Astrocyte of the cerebellum (primary cell): ENCODE results near the gene HCAR3.

ENCODE experiments used
- DNase-seq: peaks from one replicate; pipeline ENCODE4 v3.0.0-alpha.2; 2011; ENCODE audit warnings: low read depth
- H3K4me3 ChIP-seq: 2 replicates; pipeline ENCODE4 v1.5.1; 2011; ENCODE audit warnings: mild to moderate bottlenecking, low read depth, low read length, moderate library complexity
- in situ Hi-C: cut with HindIII; loops from 2 replicates; pipeline ENCODE4 v1.10.0; 2017; ENCODE audit warnings: low sequenced_read_pairs
- TF ChIP-seq, protein P1 (sequence below): IDR thresholded peaks from 2 replicates; pipeline ENCODE4 v1.5.1; 2012; ENCODE audit warnings: low read length, low read depth, moderate library complexity, mild to moderate bottlenecking; ENCODE audit errors: missing control alignments

HCAR3 gene

DNA sequence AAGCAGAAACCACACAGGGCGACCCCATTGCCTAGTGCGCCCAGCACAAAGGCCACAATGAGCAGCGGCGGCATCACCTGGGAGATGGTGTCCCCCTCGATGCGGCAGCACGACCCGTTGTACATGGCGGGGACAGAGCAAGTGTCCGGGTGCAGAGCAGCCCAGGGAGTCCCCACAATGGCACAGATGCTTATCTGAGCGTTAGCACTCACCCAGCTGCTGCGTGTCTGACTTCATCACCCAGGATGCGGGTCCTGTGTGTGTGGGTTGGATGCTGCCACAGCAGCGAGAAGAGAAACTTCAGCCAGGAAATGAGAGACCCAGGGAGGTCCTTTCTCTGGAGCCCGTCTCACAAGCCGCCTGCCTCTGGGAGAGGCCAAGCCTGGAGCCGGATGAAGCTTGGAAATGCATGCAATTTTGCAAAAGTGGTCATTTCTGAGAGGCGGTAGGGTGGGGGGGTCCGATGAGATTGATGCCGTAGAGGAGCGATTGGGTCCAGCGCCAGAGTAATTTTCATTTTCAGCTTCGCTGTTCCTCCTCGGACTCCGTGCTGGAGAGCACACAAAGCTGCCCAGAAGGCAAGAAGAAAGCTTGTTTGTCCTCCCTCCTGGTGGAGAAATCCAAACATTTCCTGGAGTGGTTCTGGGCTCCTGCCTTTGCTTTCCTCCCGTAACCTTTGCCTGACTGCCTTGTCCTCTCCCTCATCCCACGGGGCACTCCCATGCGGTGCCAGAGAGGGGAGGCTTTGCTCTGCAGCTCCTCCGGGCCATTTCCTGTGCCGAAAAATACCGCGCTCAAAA, 13.8 kb upstream of the HCAR3 start, which contains the start of gene HCAR1:
TSS of gene HCAR1 (minus strand) at position 630 of the 800 bp plus-strand sequence. CDS start at position 125, 505 bp downstream.
- H3K4me3 ChIP-seq = no peak within 1 kb of the TSS
- in situ Hi-C loops = no loop called here
- TF ChIP-seq, protein P1, sequence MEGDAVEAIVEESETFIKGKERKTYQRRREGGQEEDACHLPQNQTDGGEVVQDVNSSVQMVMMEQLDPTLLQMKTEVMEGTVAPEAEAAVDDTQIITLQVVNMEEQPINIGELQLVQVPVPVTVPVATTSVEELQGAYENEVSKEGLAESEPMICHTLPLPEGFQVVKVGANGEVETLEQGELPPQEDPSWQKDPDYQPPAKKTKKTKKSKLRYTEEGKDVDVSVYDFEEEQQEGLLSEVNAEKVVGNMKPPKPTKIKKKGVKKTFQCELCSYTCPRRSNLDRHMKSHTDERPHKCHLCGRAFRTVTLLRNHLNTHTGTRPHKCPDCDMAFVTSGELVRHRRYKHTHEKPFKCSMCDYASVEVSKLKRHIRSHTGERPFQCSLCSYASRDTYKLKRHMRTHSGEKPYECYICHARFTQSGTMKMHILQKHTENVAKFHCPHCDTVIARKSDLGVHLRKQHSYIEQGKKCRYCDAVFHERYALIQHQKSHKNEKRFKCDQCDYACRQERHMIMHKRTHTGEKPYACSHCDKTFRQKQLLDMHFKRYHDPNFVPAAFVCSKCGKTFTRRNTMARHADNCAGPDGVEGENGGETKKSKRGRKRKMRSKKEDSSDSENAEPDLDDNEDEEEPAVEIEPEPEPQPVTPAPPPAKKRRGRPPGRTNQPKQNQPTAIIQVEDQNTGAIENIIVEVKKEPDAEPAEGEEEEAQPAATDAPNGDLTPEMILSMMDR = no peak
- no peak for DNase-seq

DNA sequence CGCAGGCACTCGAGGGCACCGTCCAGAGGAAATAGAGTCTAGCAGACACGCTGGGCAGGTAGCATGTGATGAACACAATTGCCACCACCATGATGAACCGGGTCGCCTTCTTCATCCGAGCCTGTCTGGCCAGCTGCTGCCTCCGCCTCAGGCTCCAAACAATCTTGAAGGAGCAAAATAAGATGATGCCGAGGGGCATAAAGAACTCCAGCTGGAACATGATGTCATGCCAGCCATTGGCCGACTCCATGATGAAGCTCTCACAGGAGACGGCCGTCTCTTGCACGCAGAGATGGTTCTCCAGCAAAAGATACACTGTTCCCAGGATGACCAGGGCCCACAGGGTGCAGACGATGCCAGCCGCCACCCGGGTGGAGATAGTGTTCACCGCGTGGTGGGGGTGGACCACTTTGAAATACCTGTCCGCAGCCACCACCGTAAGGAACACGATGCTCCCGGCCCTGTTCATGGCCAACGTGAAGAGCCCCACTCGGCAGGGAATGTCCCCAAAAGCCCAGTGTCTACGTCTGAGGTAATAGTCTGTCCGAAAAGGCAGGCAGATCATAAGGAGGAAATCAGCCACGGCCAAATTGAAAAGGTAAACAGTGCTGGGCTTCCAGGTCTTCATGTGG, 13.1 kb upstream of the HCAR3 start:
- in situ Hi-C loops = no loop called here
- H3K4me3 ChIP-seq = no peak overlapping the region
- DNase-seq = no peak
- TF ChIP-seq, protein P1 = no peak

DNA sequence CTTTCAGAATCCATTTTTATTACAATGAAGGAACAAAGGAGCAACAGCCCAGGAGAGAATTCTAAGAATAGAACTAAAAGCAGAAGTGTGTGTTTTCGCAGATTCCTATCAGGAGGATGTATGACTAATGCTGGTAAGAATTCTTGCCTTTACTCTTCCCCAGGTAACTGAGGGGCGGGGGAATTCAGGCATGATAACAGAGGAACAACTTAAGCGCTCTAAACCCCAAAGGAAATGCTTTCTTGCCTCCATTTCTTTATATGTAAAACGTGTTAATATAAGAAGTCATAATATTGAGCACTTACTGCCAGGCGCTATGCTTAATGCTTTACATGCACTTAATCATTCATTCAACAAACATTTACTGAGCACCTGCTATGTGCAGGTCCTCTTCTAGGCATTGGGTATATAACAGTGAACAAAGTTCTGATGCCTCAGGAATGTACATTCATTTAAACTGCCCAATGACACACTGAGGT, 9.5 kb upstream of the HCAR3 start:
- DNase-seq = no peak
- no peak overlapping the region for H3K4me3 ChIP-seq
- in situ Hi-C loops = no loop called here

DNA sequence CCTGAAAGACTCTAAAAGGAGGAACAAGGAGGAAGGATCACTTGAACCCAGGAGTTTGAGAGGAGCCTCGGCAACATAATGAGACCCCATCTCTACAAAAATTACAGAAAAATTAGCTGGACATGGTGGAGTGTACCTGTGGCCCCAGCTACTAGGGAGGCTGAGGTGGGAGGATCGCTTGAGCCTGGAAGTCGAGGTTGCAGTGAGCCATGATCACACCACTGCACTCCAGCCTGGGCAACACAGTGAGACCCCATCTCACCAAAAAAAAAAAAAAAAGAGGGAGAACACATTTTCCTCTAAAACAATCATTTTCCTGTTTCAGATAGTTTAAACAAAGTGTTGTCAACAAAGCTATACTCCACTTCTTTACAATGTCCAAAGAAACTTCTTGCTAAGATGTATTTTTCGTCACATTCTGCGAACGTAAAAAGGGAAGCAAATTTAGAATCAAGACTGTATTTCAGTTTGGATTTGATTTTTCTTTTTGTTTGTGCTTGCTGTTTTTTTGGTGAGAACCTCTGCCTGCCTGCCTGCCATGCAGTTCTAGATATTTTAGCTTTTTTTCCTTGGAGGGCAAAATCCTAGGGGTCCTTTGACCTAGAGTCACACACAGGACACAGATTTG, 9.0 kb upstream of the HCAR3 start:
- TF ChIP-seq, protein P1 = no peak
- in situ Hi-C loops = no loop called here
- H3K4me3 ChIP-seq = no peak overlapping the region
- no peak for DNase-seq

More for the DNA sequence above, 9.5 kb upstream of the HCAR3 start:
- TF ChIP-seq, protein P1 = no peak

DNA sequence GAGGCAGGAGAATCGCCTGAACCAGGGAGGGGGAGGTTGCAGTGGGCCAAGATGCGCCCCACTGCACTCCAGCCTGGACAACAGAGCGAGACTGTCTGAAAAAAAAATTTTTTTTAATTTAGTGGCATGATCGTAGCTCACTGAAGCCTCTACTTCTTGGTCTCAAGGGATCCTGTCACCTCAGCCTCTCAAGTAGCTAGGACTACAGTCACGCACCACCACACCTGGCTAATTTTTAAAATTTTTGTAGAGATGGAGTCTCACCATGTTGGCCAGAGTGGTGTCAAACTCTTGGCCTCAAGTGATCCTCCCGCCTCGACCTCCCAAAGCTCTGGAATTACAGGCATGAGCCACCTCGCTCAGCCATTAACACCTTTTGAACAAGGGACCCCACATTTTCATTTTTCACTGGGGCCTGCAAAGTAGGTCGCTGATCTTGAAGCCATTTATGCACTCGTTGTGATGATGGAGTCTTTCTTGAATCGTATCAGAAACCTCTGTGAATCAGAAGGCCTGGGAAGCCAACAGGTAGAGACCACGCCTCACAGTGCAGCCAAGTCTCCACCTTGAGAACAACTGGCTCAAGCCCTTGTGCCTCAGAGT, 8.1 kb upstream of the HCAR3 start:
- TF ChIP-seq, protein P1 = no peak
- H3K4me3 ChIP-seq = no peak overlapping the region
- no peak for DNase-seq
- in situ Hi-C loops = no loop called here

GRCh38 chr12:122722387-122722786, 5.8 kb upstream of the HCAR3 start:
- no peak for DNase-seq
- in situ Hi-C loops = no loop called here
- H3K4me3 ChIP-seq = no peak overlapping the region
- TF ChIP-seq, protein P1 = no peak
